Type B pancreatic cell (in vitro differentiated cells): Measurements from ENCODE around the gene RSRC2. TPM values are rescaled to one million over a fixed set of nuclear protein-coding genes. Genes with fewer than 3 reads are reported as not detected.
"Not testable (repeated sequence)": the region's sequence is repeated elsewhere in the genome, so short reads cannot be mapped to it uniquely, and the experiment has no call there.

Source experiments
- DNase-seq: peaks from one replicate; pipeline ENCODE4 v3.0.0; 2021; ENCODE audit warnings: mixed read lengths; ENCODE audit not compliant: unreplicated experiment; ENCODE audit errors: extremely low spot score
- H3K27ac Mint-ChIP-seq: 2 replicates; pipeline ENCODE4 v1.8.0; 2021; ENCODE audit warnings: mild to moderate bottlenecking, mixed read lengths
- H3K27me3 Mint-ChIP-seq: 2 replicates; pipeline ENCODE4 v1.8.0; 2021; ENCODE audit warnings: mixed read lengths
- H3K36me3 Mint-ChIP-seq: 2 replicates; pipeline ENCODE4 v1.8.0; 2021; ENCODE audit warnings: mixed read lengths
- H3K4me1 Mint-ChIP-seq: one replicate; pipeline ENCODE4 v1.8.0; 2021; ENCODE audit warnings: mixed read lengths; ENCODE audit not compliant: unreplicated experiment
- H3K4me3 Mint-ChIP-seq: 2 replicates; pipeline ENCODE4 v1.8.0; 2021; ENCODE audit warnings: mild to moderate bottlenecking, mixed read lengths
- H3K9me3 Mint-ChIP-seq: 2 replicates; pipeline ENCODE4 v1.8.0; 2021; ENCODE audit warnings: mixed read lengths
- CTCF ChIP-seq: fragments of 200-600 bp; sonication (generic); conservative IDR thresholded peaks from 2 replicates; pipeline ENCODE4 v1.5.0; 2021; ENCODE audit warnings: antibody characterized with exemption, mild to moderate bottlenecking
- total RNA-seq: library from RNA; stranded (reverse); gene quantifications from 2 replicates; pipeline ENCODE4 v1.2.1, GENCODE V29; 2021; ENCODE audit warnings: low replicate concordance

The RSRC2 gene
- total RNA-seq, 1 donor from 2014 or later, result 100.0 TPM

GRCh38 chr12:122517877-122518276 lies 8.9 kb downstream of the RSRC2 start:
- TF ChIP-seq CTCF, result no peak
- no peak overlapping the region for H3K27ac Mint-ChIP-seq

GRCh38 chr12:122516544-122517361 lies 10.0 kb downstream of the RSRC2 start:
- Mint-ChIP-seq H3K4me1 (no peaks in the 10 kb centered on the region), H3K27ac (no peak overlapping the region), H3K27me3 (no peaks in the 10 kb centered on the region), H3K4me3 (no peak overlapping the region), H3K9me3 (no peaks in the 10 kb centered on the region), H3K36me3 (peaks cover 52% of the 10 kb centered on the region)
- TF ChIP-seq CTCF, result no peak
- DNase-seq, result no peak

More at GRCh38 chr12:122517877-122518276, 8.9 kb downstream of the RSRC2 start:
- no peaks in the 10 kb centered on the region for H3K27me3 Mint-ChIP-seq
- H3K4me1 Mint-ChIP-seq, result peaks cover 5% of the 10 kb centered on the region
- H3K36me3 Mint-ChIP-seq, result peaks cover 51% of the 10 kb centered on the region
- no peak overlapping the region for H3K4me3 Mint-ChIP-seq
- H3K9me3 Mint-ChIP-seq, result no peaks in the 10 kb centered on the region
- DNase-seq, result no peak

- H3K4me1 Mint-ChIP-seq, result no peaks in the 10 kb centered on the region
- no peak overlapping the region for H3K4me3 Mint-ChIP-seq
- TF ChIP-seq CTCF, result no peak
- no peaks in the 10 kb centered on the region for H3K27me3 Mint-ChIP-seq
- peak overlapping the region; percentile 32 for H3K27ac Mint-ChIP-seq
- H3K9me3 Mint-ChIP-seq, result no peaks in the 10 kb centered on the region
- H3K36me3 Mint-ChIP-seq, result peaks cover 50% of the 10 kb centered on the region
- DNase-seq, result no peak
Measured at GRCh38 chr12:122515275-122515674, 11.5 kb downstream of the RSRC2 start.

- Mint-ChIP-seq H3K4me3 (no peak overlapping the region), H3K9me3 (no peaks in the 10 kb centered on the region), H3K36me3 (peaks cover 42% of the 10 kb centered on the region), H3K4me1 (no peaks in the 10 kb centered on the region), H3K27me3 (no peaks in the 10 kb centered on the region), H3K27ac (peak overlapping the region; percentile 53)
- no peak for TF ChIP-seq CTCF
- DNase-seq, result no peak
Measured at GRCh38 chr12:122513660-122514059, 13.1 kb downstream of the RSRC2 start.

GRCh38 chr12:122513028-122513427 lies 13.7 kb downstream of the RSRC2 start:
- H3K36me3 Mint-ChIP-seq, result peaks cover 43% of the 10 kb centered on the region
- H3K4me3 Mint-ChIP-seq, DNase-seq, H3K4me1 Mint-ChIP-seq, H3K9me3 Mint-ChIP-seq, H3K27ac Mint-ChIP-seq, H3K27me3 Mint-ChIP-seq: not testable (repeated sequence)

- DNase-seq, result no peak
- H3K27me3 Mint-ChIP-seq, result no peaks in the 10 kb centered on the region
- H3K36me3 Mint-ChIP-seq, result peaks cover 29% of the 10 kb centered on the region
- no peak overlapping the region for H3K27ac Mint-ChIP-seq
- H3K4me1 Mint-ChIP-seq, result no peaks in the 10 kb centered on the region
- no peaks in the 10 kb centered on the region for H3K9me3 Mint-ChIP-seq
- H3K4me3 Mint-ChIP-seq, result no peak overlapping the region
- TF ChIP-seq CTCF, result no peak
Measured at GRCh38 chr12:122508163-122508562, 18.6 kb downstream of the RSRC2 start.
